ENCODE data around the gene MRPS25.

Gene MRPS25

DNA sequence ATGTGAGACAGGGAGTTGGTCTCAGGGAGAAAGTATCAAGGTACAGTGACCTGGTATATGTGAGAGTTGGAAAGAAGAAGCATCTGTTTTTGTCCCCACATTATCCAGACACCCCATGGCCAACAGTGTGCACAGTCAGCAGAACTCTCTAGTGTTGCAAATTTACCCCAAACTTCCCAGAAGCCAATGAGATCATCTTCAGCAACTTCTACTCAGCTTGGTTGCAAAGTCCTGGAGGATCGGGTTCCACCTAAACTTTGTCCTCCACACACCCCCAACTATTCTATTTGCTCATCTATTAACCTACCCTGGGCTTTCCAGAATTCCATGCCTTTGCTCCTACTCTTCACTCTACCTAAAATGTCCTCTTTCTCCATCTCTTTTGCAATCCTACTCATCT, 18.1 kb upstream of the MRPS25 start:
- no peak for FAIRE-seq
- no peak for DNase-seq (ENCODE audit: low spot score)

DNA sequence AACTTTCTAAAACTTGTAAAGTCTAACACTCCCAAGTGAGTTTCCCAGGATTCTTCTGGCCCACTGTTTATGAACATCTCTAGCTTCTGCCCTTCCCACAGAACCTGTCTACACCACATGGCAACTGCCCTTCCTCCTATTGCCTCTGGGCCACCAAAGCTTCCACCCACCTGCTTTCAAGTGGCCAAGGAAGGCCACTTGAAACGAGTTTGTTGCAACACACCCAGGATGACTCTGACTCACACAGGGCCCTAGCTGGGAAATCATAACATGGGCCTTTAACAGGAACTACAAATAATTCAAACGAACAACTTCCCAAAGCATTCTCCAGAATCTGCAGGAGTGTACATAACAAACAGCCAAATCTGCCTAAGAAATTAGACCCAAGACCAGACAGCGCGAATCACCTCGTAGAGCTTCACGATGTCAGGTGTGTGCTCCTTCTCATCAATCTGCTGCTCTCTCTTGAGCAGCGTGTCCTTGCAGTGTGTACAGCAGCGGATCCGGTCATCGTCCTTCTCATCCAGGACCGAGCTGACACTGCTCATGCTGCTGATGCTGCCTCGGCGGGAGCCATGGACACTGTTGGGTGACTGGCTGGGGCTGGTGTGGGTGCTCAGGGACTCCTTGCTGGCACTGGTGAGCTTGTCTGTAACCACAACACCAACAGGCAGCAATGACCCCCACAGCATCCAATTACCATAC, 17.0 kb upstream of the MRPS25 start:
- FAIRE-seq (no peak), DNase-seq (ENCODE audit: low spot score) (no peak)

DNA sequence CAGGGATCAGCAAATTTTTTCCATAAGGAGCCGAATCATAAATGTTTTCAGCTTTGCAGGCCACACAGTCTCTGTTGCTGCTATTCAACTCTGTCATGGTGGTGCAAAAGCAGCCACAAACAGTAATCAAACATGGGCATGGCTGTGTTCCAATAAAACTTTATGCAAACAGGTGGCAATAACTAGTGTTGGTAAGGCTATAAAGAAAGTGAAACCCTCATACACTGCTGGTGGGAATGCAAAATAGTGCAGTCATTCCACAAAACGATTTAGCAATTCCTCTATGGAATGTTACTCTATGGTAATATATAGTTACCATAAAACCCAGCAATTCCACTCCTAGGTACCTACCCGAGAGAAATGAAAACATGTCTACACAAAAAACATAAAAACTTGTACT, 14.0 kb upstream of the MRPS25 start:
- DNase-seq (ENCODE audit: low spot score): no peak
- no peak for FAIRE-seq

DNA sequence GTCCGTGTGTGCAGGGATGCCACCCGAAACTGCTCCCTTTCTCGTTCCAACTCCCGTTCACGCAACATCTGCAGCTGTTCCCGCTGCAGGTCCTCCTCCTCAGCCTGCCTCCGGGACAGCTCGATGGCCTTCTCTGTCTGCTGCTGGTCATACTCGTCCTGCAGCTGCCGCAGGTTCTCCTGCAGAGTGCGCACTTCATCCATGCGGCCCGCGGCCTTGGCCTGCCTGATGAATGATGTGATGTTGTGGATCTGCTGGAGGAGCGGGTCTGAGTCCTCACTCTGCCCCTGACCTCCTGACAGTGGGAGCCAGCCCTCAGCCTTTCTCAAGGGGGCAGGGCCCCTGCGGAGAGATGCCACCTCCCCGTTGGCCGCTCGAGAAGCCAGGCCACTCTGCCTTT, 9.4 kb upstream of the MRPS25 start:
- FAIRE-seq (no peak), DNase-seq (ENCODE audit: low spot score) (no peak)

DNA sequence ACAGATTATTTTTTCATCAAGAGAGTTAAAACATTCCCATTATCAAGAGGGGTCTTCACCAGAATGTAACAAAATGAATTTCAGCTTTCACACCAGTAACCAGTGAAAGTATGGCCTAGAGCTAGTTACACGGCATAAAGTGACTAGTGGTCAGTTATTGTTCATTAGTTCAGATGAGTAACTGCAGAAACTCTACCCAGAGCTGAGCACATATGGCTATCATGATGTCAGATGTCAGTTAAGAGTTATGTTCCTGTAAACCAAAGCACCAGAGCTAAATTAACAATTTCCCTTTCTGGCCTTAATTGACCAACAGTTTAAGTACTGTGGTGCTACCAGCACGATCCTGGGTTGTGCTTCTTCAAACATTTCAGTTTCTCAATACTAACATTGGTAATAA, 6.6 kb upstream of the MRPS25 start:
- FAIRE-seq (no peak), DNase-seq (ENCODE audit: low spot score) (no peak)

DNA sequence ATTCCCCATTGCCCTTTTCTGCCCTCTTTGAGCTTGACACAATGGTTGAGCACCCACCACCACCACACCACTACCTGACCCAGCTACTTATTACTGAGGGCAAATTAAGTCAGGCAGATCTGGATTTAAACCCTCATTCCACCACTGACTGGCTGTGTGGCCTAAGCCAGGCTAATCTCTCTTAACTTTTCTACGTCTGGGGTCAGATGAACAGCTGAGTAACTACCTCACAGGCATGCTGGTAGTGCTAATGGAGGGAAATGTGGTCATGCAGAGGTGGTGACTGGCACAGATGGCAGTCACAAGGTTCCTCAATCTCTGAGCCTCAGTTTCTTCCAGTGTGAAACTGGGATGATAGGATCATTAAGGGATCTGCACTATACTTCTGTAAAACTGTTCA, 4.3 kb upstream of the MRPS25 start:
- DNase-seq (ENCODE audit: low spot score) (no peak), FAIRE-seq (no peak)

DNA sequence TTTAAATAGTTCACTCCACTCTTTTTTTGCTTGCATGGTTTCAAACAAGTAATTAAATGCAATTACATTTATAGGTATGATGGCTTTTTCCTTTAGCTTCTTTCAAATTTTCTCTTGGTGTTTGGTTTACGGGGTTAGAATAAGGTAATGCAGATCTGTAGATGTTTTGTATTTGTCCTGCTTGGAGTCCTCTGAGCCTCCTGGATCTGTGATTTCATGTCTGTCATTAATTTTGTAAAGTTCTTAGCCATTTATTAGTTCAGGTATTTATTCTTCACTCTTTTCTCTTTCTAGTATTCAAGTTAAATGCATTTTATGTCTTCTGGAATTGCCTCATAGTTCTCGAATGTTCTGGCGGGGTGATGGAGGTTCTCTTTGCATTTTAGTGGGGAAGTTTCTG, 1.4 kb upstream of the MRPS25 start:
- FAIRE-seq: no peak
- no peak for DNase-seq (ENCODE audit: low spot score)

DNA sequence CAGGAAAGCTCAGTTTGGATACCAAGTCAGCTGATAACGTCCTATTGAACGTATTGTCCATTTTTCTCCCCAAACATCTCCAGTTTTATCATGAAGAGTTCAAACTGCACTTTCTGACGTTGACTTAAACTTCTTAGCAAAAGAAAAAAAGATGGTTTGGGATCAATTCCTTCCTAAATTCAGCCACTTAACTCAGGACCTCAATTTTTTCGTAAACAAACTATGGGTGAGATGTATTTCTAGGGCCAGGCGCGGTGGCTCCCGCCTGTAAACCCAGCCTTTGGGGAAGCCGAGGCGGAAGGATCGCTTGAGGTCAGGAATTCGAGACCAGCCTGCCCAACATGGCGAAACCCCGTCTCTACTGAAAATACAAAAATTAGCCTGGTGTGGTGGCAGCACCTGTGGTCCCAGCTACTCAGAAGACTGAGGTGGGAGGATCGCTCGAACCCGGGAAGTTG, 464 bp upstream of the MRPS25 start:
- DNase-seq (ENCODE audit: low spot score) (no peak), FAIRE-seq (no peak)

DNA sequence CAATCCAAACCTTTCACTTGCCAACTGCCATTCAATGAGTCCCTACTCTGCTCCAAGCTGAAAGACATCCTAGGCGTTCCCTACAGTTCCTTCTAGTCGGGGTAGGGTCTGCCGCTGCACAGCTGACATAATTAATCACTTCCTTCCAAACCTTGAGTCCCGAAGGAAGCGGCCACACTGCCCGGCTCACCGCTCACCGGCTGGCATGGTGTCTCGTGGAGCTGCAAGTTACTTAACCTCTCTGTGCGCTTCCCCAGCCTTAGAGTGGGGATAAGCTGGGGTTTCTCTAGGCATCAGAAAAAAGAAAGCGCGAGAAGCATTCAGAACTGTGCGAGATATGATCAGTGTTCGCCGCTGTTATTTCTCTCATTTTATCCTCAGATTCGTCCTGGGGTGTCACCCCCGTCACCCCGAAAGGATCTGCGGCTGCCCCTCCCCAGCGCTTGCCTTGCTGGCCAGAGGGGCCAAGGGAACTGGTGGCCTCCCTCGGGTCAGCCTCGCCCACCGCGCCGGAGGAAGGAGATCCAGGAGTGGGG, 748 bp downstream of the MRPS25 start:
- FAIRE-seq: no peak

DNA sequence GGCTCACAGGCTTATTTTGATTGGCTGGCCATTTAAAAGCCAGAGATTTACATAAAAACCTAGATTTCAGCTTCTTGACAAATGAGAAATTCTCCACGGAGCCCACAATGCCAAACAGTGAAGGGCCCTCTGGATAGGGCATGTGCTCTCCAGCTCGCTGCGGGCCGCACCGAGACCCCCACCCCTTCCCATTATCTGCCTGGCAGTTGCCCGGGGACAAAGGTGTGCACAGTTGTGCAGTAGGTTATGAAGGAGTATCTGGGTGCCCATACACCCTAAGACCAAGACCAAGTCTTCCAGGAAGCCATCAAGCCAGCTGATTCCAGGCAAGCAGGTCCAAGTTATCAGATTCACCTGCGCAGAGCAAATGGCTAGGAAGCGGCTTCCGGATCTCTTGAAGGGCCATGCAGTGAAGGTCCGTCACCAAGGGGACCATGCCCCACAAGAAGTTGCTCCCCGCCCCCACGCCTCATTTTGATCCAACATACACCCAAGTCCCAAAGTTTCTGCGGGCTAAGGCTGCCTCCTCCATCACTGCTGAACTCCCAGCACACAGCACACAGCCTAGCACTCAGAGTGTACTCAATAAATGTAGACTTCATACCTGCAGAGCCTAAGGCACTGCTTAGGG, 1.3 kb downstream of the MRPS25 start:
- no peak for FAIRE-seq
- no peak for DNase-seq (ENCODE audit: low spot score)

More for the DNA sequence above, 748 bp downstream of the MRPS25 start:
- peak; percentile 29 for DNase-seq (ENCODE audit: low spot score)

DNA sequence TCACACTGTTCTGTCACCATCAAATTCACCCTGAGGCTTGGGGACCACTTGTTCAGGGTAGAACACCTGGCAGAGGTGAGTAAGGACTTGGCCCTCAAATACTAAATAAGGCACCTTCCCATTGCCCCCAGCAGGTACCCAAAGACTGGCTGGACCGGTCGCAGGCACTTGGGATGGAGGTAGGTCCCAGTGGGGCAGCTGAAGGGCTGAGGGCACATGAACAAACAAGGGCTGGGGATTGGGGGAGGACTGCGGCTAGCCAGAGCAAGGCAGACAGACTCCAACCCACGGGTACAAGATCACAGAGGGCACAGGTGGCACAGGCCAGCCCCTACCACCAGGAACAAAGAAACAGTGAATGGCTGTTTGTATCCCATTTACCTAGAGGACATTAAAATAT, 1.9 kb downstream of the MRPS25 start:
- DNase-seq (ENCODE audit: low spot score) (no peak), FAIRE-seq (no peak)

DNA sequence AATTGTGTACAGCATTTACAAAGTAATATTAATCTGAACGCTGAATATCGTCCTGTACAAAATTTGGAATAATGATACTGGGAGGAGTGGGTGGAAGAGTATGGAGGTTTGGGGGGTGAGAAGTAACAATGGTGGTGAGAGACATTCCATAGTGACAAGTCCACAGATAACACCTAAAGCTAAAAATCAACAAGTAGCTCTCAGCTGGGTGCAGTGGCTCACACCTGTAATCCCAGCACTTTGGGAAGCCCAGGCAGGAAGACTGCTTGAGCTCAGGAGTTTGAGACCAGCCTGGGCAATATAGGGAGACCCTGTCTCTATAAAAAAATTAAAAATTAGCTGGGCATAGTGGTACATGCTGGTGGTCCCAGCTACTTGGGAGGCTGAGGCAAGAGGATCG, 5.1 kb downstream of the MRPS25 start:
- FAIRE-seq (no peak), DNase-seq (ENCODE audit: low spot score) (no peak)

DNA sequence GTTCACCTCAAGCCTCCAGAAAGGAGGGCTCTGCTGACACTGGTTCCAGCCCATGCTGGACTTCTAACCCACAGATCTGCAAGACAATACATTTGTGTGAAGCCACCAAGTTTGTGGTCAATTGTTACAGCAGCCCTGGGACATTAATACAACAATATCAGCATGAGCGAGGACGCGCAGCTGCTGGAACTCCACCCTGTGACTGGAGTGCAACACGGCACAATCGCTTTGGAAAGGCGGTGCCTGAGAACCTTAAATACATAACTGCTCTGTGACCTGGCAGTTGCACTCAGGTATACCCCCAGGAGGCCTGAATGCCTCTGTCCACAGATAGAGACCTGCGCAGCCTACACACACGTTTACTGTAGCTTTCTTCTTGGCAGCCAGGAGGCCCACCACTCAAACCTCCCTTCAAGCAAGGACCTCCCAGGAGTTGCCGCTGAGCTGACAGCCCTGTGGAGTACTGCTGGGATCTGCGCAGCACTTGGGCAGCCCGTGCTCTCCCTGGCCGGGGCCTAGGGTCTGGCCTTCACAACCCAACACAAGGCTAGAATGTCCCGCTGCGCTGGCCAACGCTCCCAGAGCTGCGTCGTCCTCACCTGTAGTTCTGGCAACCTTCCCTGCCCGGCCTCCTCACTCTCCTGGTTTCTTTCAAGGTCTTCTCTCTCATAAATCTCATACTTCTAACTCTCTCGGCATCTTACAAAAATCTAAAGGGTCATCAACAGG, 8.3 kb downstream of the MRPS25 start:
- FAIRE-seq (no peak), DNase-seq (ENCODE audit: low spot score) (no peak)

DNA sequence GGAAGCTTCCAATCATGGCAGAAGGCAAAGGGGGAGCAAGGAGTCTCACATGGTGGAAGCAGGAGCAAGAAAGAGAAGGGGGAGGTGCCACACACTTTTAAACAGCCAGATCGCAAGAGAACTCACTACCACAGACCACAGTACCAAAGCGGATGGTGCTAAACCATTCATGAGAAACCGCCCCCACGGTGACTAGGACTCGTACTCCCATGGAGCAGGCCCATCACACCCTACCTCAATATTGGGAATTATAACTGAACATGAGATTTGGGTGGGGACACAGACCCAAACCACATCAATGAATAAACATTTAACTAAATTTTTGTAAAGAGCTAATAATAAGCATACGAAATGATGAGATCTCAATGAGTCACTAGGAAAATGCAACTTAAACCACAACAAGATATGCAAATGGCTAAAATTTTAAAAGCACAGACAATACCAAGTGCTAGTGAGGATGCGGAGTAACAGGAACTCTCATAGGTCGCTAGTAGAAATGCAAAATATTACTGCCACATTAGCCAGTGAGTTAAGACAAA, 10.0 kb downstream of the MRPS25 start:
- FAIRE-seq: no peak

DNA sequence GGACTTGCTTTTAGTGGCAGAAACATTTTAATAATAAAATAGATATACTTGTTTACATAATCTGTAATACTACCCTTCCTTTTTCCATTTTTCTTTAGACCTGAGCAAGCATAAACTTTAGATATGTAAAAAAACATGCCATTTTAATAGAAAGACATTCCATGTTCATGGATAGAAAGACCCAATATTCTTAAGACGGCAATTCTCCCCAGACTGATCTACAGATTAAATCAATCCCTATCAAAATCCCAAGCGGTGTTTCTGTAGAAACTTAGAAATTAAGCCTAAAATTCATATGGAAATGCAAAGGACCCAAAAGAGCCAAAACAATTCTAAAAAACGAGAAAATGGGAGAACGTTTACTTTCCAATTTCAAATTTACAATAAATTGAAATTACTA, 11.6 kb downstream of the MRPS25 start:
- DNase-seq (ENCODE audit: low spot score) (no peak), FAIRE-seq (no peak)

More for the DNA sequence above, 10.0 kb downstream of the MRPS25 start:
- no peak for DNase-seq (ENCODE audit: low spot score)

DNA sequence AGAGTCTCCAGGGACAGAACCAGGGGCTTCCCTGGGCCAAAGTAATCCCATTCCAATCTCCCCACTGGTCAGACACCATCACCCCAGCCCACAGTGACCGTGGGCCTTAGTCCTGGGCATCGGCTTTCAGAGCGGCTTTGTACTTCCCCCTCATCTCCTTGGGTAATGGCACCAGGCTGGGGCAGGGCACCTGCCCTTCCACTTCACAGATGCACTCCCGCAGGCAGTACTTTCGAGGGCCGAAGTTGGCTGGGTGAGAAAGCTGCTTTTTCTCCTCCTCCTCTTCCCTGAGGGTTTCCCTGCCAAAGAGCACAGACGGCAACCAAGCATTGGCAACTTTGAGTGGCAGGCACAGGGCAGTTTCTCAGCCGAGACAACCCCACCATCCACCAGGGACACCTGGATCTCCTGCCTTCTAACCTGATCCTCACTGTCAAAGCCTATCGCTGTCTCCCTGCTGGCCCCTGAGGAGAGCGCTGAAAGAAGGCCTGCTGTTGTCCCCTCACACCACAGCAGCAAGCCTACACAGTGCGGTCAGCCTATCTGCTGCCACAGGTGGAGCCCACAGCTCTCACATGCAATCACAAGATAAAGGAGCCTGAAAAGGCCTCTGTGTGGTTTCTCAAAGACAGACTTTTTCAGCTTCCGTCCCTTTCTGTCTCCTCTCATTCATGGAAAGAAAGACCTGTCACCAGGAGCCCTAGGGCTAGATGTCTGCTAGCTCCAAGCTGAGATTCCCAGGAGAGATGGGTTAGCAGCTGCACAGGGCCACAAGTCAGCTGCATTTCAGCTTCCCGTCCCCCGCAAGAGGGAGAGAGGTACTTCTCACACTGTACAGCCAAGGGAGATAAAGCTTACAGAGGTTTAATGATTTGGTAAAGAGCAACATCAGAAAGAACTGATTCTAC, 12.5 kb downstream of the MRPS25 start:
- DNase-seq (ENCODE audit: low spot score): no peak
- FAIRE-seq: no peak

DNA sequence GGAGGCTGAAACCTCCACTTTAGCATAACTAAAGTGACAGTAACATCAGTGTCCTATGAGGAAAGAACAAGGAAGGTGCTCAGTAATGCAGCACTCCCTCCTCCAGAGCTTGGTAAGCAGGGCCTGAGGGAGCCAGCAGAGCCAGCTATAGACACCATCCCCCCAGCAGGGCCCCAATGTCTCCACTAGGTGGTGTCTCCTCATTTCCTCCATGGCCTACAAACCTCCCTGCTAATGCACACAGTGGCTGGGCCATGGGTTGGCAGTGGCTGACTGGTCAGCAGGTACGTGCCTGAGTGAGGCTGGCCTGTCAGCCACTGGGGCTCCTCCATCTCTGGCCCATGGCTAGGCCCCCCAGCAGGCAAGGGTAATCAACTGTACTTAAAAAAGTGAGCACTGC, 13.6 kb downstream of the MRPS25 start:
- FAIRE-seq: no peak
- peak; percentile 67 for DNase-seq (ENCODE audit: low spot score)

DNA sequence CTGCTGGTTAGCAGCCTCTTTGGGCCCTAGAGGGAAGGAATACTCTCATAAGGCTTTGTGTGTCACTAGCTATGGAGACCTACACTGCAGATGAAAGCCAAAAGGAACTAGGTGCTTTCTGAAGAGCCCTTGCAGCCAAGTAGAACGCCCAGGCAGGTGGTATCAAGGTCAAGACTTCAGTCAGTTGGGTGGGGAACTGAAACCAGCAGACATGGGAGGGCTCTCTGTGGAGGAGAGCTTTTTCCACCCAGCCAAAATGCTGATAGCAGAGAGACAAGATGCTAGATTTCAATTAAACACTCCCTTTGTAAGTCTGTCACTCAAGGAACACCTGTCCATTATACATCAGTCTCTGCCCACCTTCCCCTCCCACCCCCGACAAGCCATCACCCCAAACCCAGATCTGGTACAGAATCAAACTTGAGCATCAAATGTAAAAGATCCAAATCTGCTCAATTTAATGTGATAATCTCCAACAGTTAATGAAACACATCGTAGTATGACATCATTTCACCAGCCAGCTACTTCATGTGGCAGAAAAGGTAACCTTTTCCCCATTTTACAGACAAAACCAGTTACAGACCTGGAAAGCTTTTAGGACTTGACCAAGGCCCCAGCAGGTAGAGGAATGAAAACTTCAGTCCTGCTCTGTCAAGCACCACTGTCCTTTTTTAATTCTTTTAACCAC, 14.6 kb downstream of the MRPS25 start:
- DNase-seq (ENCODE audit: low spot score): no peak
- no peak for FAIRE-seq

DNA sequence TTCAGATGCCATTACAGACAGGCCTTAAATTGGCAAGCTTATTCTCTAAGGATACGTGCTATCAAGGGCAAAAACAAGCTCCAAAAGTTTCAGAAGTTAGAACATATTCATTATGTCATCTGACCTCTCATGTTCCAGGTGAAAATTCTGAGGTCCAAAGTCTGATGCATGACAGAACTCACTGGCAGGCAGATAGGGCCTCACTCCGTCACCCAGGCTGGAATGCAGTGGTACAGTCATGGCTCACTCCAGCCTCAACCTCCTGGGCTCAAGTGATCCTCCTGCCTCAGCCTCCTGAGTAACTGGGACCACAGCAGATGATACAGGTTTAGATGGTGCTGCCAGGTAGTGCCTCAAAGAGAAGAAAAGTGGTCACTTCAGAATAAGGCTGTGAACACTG, 15.5 kb downstream of the MRPS25 start:
- no peak for DNase-seq (ENCODE audit: low spot score)
- FAIRE-seq: no peak

DNA sequence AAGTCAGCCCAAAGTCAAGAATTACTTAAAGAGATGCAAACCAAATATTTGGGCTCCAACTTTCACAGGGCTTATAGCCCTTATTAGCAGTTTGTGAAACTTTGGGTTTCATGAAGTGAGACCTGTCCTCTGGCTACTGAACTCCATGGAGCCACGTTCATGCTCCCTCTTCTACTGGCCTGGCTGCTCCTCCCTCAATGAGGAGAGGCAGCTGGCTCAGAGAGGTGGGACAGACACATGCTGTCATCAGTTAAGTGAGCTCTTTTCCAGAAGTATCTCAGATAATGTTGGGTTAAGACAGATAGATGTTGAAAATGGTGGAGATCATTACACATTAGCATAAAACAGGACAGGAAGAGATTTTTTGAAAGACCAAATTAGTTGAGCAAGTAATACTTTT, 19.4 kb downstream of the MRPS25 start:
- FAIRE-seq (no peak), DNase-seq (ENCODE audit: low spot score) (no peak)
